Measurements from ENCODE around the gene MTSS2.

DNA sequence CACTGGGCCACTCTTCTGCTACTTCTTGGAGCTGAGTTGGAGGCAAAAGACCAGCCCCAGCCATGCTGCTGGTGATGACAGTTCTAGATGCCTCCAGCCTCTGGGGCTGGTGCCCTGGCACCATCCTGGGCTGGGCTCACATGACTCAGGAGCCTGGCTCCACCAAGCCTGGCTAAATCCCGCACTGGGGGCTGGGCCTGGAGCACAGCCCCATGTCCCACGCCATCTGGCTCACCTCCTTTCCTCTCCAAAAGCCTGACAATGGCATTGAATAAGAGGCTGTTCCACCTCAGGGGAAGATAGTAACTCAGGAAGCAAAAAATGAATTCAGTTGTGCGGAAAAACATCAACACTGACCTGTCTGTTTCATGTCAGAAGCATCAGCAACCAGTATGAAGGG lies 45.1 kb upstream of the MTSS2 start:
- TF ChIP-seq, protein P1, sequence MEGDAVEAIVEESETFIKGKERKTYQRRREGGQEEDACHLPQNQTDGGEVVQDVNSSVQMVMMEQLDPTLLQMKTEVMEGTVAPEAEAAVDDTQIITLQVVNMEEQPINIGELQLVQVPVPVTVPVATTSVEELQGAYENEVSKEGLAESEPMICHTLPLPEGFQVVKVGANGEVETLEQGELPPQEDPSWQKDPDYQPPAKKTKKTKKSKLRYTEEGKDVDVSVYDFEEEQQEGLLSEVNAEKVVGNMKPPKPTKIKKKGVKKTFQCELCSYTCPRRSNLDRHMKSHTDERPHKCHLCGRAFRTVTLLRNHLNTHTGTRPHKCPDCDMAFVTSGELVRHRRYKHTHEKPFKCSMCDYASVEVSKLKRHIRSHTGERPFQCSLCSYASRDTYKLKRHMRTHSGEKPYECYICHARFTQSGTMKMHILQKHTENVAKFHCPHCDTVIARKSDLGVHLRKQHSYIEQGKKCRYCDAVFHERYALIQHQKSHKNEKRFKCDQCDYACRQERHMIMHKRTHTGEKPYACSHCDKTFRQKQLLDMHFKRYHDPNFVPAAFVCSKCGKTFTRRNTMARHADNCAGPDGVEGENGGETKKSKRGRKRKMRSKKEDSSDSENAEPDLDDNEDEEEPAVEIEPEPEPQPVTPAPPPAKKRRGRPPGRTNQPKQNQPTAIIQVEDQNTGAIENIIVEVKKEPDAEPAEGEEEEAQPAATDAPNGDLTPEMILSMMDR (IDR thresholded peaks at IDR 0.05; ENCODE audit: insufficient read depth, low read length, poor library complexity, severe bottlenecking) = no peak
- no peak for TF ChIP-seq EZH2phosphoT487 (conservative IDR thresholded peaks at IDR 0.05; ENCODE audit: low read length)
